WTC11 (cell line): Measurements from ENCODE around the gene SLC7A6. TPM values are rescaled to one million over a fixed set of nuclear protein-coding genes. Genes with fewer than 3 reads are reported as not detected.

Experiments
- ATAC-seq: fragments of 200-7000 bp; cut with Tn5 transposase; 2 replicates; pipeline ENCODE4 v1.10.0; 2021; ENCODE audit warnings: mild to moderate bottlenecking, moderate library complexity
- CTCF ChIA-PET: fragments of 300-600 bp; sonication (Branson Sonifier 250); formaldehyde crosslinking; loops from one replicate; lab custom pipeline; 2021; ENCODE audit warnings: antibody characterized with exemption; lab: Charles Lee
- POLR2A ChIA-PET: fragments of 350-600 bp; sonication (Branson Sonifier 250); formaldehyde crosslinking; loops from one replicate; lab custom pipeline; 2021; ENCODE audit warnings: antibody characterized with exemption; lab: Charles Lee
- DNase-seq: peaks from one replicate; pipeline ENCODE4 v3.0.0; 2021; ENCODE audit warnings: low spot score
- H3K27ac Mint-ChIP-seq: 2 replicates; pipeline ENCODE4 v1.8.0; 2021; ENCODE audit warnings: mixed read lengths
- H3K27me3 Mint-ChIP-seq: 2 replicates; pipeline ENCODE4 v1.8.0; 2021; ENCODE audit warnings: low read depth, mild to moderate bottlenecking, moderate library complexity, mixed read lengths
- H3K36me3 Mint-ChIP-seq: 2 replicates; pipeline ENCODE4 v1.8.0; 2021; ENCODE audit warnings: mixed read lengths
- H3K4me1 Mint-ChIP-seq: 2 replicates; pipeline ENCODE4 v1.8.0; 2022; ENCODE audit warnings: mixed read lengths
- H3K4me3 Mint-ChIP-seq: 2 replicates; pipeline ENCODE4 v1.8.0; 2021; ENCODE audit warnings: mild to moderate bottlenecking, moderate library complexity, mixed read lengths
- H3K9me3 Mint-ChIP-seq: 2 replicates; pipeline ENCODE4 v1.8.0; 2021; ENCODE audit warnings: mixed read lengths
- ATF2 ChIP-seq: sonication (generic); formaldehyde crosslinking; IDR thresholded peaks from 2 replicates; pipeline ENCODE4 v1.8.1; 2022; ENCODE audit warnings: low read depth, missing genetic modification reagents, borderline replicate concordance
- CDX4 ChIP-seq: fragments of 250-450 bp; sonication (Bioruptor Pico); IDR thresholded peaks from 2 replicates; pipeline ENCODE4 v1.9.0; 2021; ENCODE audit warnings: moderate library complexity, mild to moderate bottlenecking, inconsistent platforms, borderline replicate concordance
- CREB1 ChIP-seq: sonication (generic); formaldehyde crosslinking; IDR thresholded peaks from 2 replicates; pipeline ENCODE4 v1.8.0; 2023; ENCODE audit warnings: mild to moderate bottlenecking, missing genetic modification reagents
- E2F1 ChIP-seq: sonication (generic); formaldehyde crosslinking; IDR thresholded peaks from 2 replicates; pipeline ENCODE4 v1.8.0; 2022; ENCODE audit warnings: mild to moderate bottlenecking, missing genetic modification reagents
- ELF4 ChIP-seq: sonication (generic); formaldehyde crosslinking; IDR thresholded peaks from 2 replicates; pipeline ENCODE4 v1.8.1; 2022; ENCODE audit warnings: low read depth, mild to moderate bottlenecking, moderate library complexity, missing genetic modification reagents
- GABPB1 ChIP-seq: sonication (generic); formaldehyde crosslinking; IDR thresholded peaks from 2 replicates; pipeline ENCODE4 v1.8.1; 2023; ENCODE audit warnings: mild to moderate bottlenecking, missing genetic modification reagents
- HMGA2 ChIP-seq: fragments of 250-450 bp; sonication (Bioruptor Pico); IDR thresholded peaks from 2 replicates; pipeline ENCODE4 v1.4.0; 2021; ENCODE audit warnings: mild to moderate bottlenecking, moderate library complexity
- IRF2 ChIP-seq: sonication (generic); formaldehyde crosslinking; IDR thresholded peaks from 2 replicates; pipeline ENCODE4 v1.8.0; 2022; ENCODE audit warnings: low read depth, missing genetic modification reagents, borderline replicate concordance
- JUN ChIP-seq: sonication (generic); formaldehyde crosslinking; IDR thresholded peaks from 2 replicates; pipeline ENCODE4 v1.8.0; 2023; ENCODE audit warnings: mild to moderate bottlenecking, missing genetic modification reagents
- KAT7 ChIP-seq: sonication (generic); formaldehyde crosslinking; IDR thresholded peaks from 2 replicates; pipeline ENCODE4 v1.8.1; 2023; ENCODE audit warnings: missing genetic modification reagents, mild to moderate bottlenecking, borderline replicate concordance
- NFE2L1 ChIP-seq: sonication (generic); formaldehyde crosslinking; IDR thresholded peaks from 2 replicates; pipeline ENCODE4 v1.8.1; 2023; ENCODE audit warnings: missing genetic modification reagents
- RORB ChIP-seq: fragments of 250-450 bp; sonication (Bioruptor Pico); IDR thresholded peaks from 2 replicates; pipeline ENCODE4 v1.9.0; 2021; ENCODE audit warnings: mild to moderate bottlenecking
- SP1 ChIP-seq: sonication (generic); formaldehyde crosslinking; conservative IDR thresholded peaks from 2 replicates; pipeline ENCODE4 v1.8.1; 2022; ENCODE audit warnings: missing genetic modification reagents
- ZNF219 ChIP-seq: sonication (generic); formaldehyde crosslinking; IDR thresholded peaks from 2 replicates; pipeline ENCODE4 v1.8.0; 2023; ENCODE audit warnings: missing genetic modification reagents, mild to moderate bottlenecking, borderline replicate concordance
- ZNF671 ChIP-seq: fragments of 250-450 bp; sonication (Bioruptor Pico); IDR thresholded peaks from 2 replicates; pipeline ENCODE4 v1.8.0; 2021; ENCODE audit warnings: mild to moderate bottlenecking
- total RNA-seq: library from RNA; stranded (reverse); gene quantifications from 3 replicates; pipeline ENCODE4 v1.2.3, GENCODE V29; 2021
- TF ChIP-seq, protein P1 (sequence below): fragments of 250-450 bp; sonication (Bioruptor Pico); IDR thresholded peaks from 2 replicates; pipeline ENCODE4 v1.9.0; 2021; ENCODE audit warnings: mild to moderate bottlenecking, borderline replicate concordance
- TF ChIP-seq, protein P2 (sequence below): fragments of 250-450 bp; sonication (Bioruptor Pico); IDR thresholded peaks from 2 replicates; pipeline ENCODE4 v1.8.0; 2021; ENCODE audit warnings: mild to moderate bottlenecking
- TF ChIP-seq, protein P3 (sequence below): sonication (generic); formaldehyde crosslinking; IDR thresholded peaks from 2 replicates; pipeline ENCODE4 v1.8.1; 2023; ENCODE audit warnings: mild to moderate bottlenecking, missing genetic modification reagents, borderline replicate concordance

Gene SLC7A6
- total RNA-seq, 1 experiment from 2014 or later: 27.4 TPM

DNA sequence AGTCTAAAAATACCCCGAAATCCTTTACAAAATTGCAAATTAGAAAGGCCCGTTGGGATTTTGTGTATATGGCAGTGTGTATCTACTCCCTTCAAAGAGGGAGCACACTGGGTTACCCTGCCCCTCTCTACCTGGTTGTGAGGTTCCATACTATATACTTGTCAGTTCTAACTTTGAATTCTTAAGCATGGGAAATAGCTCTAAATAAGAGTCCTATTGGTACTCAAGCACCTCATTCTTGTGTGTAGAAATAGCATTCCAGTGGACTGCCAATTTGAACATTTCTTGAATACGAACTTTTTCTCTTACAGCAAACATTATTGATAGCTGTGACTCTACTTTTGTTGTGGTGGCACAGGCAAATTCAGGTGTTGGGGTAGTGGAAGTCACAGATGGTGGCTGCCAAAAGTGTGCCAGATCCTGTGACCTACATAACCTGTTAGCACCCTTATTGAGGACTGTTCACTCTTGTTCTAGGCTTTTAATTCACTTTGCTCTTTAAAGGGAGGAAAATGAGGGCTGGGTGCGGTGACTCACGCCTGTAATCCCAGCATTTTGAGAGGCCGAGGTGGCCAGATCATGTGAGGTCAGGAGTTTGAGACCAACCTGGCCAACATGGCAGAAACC is 44.5 kb upstream of the SLC7A6 start:
- Mint-ChIP-seq H3K4me1 (peaks cover 15% of the 10 kb centered on the region), H3K4me3 (no peak overlapping the region), H3K9me3 (no peaks in the 10 kb centered on the region), H3K36me3 (no peaks in the 10 kb centered on the region), H3K27me3 (no peaks in the 10 kb centered on the region), H3K27ac (peak overlapping the region; percentile 93)
- ATAC-seq (no peak), DNase-seq (no peak)
- POLR2A ChIA-PET: no interaction called here
- TF ChIP-seq E2F1 (CRISPR knock-in tag): no peak
- no peak for TF ChIP-seq GABPB1 (CRISPR knock-in tag)
- no peak for TF ChIP-seq ZNF671 (CRISPR knock-in tag)
- TF ChIP-seq, protein P1, sequence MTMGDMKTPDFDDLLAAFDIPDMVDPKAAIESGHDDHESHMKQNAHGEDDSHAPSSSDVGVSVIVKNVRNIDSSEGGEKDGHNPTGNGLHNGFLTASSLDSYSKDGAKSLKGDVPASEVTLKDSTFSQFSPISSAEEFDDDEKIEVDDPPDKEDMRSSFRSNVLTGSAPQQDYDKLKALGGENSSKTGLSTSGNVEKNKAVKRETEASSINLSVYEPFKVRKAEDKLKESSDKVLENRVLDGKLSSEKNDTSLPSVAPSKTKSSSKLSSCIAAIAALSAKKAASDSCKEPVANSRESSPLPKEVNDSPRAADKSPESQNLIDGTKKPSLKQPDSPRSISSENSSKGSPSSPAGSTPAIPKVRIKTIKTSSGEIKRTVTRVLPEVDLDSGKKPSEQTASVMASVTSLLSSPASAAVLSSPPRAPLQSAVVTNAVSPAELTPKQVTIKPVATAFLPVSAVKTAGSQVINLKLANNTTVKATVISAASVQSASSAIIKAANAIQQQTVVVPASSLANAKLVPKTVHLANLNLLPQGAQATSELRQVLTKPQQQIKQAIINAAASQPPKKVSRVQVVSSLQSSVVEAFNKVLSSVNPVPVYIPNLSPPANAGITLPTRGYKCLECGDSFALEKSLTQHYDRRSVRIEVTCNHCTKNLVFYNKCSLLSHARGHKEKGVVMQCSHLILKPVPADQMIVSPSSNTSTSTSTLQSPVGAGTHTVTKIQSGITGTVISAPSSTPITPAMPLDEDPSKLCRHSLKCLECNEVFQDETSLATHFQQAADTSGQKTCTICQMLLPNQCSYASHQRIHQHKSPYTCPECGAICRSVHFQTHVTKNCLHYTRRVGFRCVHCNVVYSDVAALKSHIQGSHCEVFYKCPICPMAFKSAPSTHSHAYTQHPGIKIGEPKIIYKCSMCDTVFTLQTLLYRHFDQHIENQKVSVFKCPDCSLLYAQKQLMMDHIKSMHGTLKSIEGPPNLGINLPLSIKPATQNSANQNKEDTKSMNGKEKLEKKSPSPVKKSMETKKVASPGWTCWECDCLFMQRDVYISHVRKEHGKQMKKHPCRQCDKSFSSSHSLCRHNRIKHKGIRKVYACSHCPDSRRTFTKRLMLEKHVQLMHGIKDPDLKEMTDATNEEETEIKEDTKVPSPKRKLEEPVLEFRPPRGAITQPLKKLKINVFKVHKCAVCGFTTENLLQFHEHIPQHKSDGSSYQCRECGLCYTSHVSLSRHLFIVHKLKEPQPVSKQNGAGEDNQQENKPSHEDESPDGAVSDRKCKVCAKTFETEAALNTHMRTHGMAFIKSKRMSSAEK (CRISPR knock-in tag): no peak
- TF ChIP-seq JUN (CRISPR knock-in tag): no peak
- no peak for TF ChIP-seq ATF2 (CRISPR knock-in tag)
- TF ChIP-seq CREB1 (CRISPR knock-in tag): no peak
- no peak for TF ChIP-seq SP1
- no peak for TF ChIP-seq NFE2L1 (CRISPR knock-in tag)
- TF ChIP-seq HMGA2 (CRISPR knock-in tag): no peak
- CTCF ChIA-PET: interaction anchor here (0.9 kb wide), 1 partner anchor 125 kb away, joined by 3 read pairs; no protein-coding TSS in a partner anchor

DNA sequence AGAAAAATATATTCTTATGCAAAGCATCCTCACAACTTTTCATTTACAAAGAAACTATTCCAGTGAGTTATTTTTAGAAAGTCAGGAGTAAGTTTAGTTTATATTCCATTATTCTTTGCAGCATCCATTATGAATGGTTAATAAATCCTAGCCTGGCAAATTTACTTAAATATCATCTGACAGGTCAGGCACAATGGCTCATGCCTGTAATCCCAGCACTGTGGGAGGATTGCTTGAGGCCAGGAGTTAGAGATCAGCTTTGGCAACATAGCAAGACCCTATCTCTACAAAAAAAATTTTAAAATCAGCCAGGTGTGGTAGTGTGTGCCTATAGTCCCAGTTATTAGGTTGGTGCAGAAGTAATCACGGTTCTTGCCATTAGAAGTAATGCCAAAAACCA is 41.3 kb upstream of the SLC7A6 start:
- Mint-ChIP-seq H3K4me3 (no peak overlapping the region), H3K27ac (no peak overlapping the region), H3K36me3 (no peaks in the 10 kb centered on the region), H3K9me3 (no peaks in the 10 kb centered on the region), H3K27me3 (no peaks in the 10 kb centered on the region), H3K4me1 (peaks cover 15% of the 10 kb centered on the region)
- ATAC-seq (no peak), DNase-seq (no peak)
- CTCF ChIA-PET: interaction anchor here (1.5 kb wide), 1 partner anchor 12 kb away, joined by 4 read pairs; no protein-coding TSS in a partner anchor
- POLR2A ChIA-PET: no interaction called here
- no peak for TF ChIP-seq CDX4
- TF ChIP-seq, protein P2, sequence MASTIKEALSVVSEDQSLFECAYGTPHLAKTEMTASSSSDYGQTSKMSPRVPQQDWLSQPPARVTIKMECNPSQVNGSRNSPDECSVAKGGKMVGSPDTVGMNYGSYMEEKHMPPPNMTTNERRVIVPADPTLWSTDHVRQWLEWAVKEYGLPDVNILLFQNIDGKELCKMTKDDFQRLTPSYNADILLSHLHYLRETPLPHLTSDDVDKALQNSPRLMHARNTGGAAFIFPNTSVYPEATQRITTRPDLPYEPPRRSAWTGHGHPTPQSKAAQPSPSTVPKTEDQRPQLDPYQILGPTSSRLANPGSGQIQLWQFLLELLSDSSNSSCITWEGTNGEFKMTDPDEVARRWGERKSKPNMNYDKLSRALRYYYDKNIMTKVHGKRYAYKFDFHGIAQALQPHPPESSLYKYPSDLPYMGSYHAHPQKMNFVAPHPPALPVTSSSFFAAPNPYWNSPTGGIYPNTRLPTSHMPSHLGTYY (CRISPR knock-in tag): no peak

GRCh38 chr16:68226116-68226515 is 38.2 kb upstream of the SLC7A6 start:
- Mint-ChIP-seq H3K4me1 (peaks cover 8% of the 10 kb centered on the region), H3K27me3 (no peaks in the 10 kb centered on the region), H3K36me3 (peaks cover 24% of the 10 kb centered on the region), H3K4me3 (no peak overlapping the region), H3K27ac (no peak overlapping the region), H3K9me3 (no peaks in the 10 kb centered on the region)
- ChIA-PET POLR2A (no interaction called here), CTCF (interaction anchor here (0.6 to 1.9 kb wide), 2 partner anchors 132 to 484 kb away, joined by 3 to 16 read pairs; no protein-coding TSS in a partner anchor)
- DNase-seq (no peak), ATAC-seq (no peak)
- TF ChIP-seq ELF4: no peak
- no peak for TF ChIP-seq KAT7 (CRISPR knock-in tag)
- no peak for TF ChIP-seq ZNF219 (CRISPR knock-in tag)
- TF ChIP-seq, protein P3, sequence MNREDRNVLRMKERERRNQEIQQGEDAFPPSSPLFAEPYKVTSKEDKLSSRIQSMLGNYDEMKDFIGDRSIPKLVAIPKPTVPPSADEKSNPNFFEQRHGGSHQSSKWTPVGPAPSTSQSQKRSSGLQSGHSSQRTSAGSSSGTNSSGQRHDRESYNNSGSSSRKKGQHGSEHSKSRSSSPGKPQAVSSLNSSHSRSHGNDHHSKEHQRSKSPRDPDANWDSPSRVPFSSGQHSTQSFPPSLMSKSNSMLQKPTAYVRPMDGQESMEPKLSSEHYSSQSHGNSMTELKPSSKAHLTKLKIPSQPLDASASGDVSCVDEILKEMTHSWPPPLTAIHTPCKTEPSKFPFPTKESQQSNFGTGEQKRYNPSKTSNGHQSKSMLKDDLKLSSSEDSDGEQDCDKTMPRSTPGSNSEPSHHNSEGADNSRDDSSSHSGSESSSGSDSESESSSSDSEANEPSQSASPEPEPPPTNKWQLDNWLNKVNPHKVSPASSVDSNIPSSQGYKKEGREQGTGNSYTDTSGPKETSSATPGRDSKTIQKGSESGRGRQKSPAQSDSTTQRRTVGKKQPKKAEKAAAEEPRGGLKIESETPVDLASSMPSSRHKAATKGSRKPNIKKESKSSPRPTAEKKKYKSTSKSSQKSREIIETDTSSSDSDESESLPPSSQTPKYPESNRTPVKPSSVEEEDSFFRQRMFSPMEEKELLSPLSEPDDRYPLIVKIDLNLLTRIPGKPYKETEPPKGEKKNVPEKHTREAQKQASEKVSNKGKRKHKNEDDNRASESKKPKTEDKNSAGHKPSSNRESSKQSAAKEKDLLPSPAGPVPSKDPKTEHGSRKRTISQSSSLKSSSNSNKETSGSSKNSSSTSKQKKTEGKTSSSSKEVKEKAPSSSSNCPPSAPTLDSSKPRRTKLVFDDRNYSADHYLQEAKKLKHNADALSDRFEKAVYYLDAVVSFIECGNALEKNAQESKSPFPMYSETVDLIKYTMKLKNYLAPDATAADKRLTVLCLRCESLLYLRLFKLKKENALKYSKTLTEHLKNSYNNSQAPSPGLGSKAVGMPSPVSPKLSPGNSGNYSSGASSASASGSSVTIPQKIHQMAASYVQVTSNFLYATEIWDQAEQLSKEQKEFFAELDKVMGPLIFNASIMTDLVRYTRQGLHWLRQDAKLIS (CRISPR knock-in tag): no peak
- no peak for TF ChIP-seq RORB (CRISPR knock-in tag)
- TF ChIP-seq IRF2 (CRISPR knock-in tag): no peak
